GM23338 (cell line): ENCODE results near the gene PTPRF. TPM values are rescaled to one million over a fixed set of nuclear protein-coding genes. Genes with fewer than 3 reads are reported as not detected.

Experiments used
- ATAC-seq: fragments of 200-7000 bp; cut with Tn5 transposase; 3 replicates; pipeline ENCODE4 v1.9.1; 2020
- DNase-seq: peaks from one replicate; pipeline ENCODE4 v3.0.0-alpha.2; 2015; ENCODE audit warnings: low spot score
- H2AFZ ChIP-seq: fragments of 200-600 bp; sonication (generic); 2 replicates; pipeline ENCODE4 v1.8.0; 2016; ENCODE audit warnings: antibody characterized with exemption, mild to moderate bottlenecking, moderate library complexity
- H3F3A ChIP-seq: fragments of 200-600 bp; sonication (generic); replicated peaks from 2 replicates; pipeline ENCODE4 v1.8.0; 2017; ENCODE audit warnings: antibody characterized with exemption, mixed run types, low read depth
- H3K27ac ChIP-seq: fragments of 200-600 bp; sonication (generic); 2 replicates; pipeline ENCODE4 v1.6.1; 2016; ENCODE audit warnings: low read depth
- H3K27me3 ChIP-seq: fragments of 200-600 bp; sonication (generic); 2 replicates; pipeline ENCODE4 v1.8.0; 2016; ENCODE audit warnings: mild to moderate bottlenecking, mixed run types, moderate library complexity; ENCODE audit not compliant: insufficient read depth
- H3K36me3 ChIP-seq: fragments of 200-600 bp; sonication (generic); 2 replicates; pipeline ENCODE4 v1.8.0; 2016; ENCODE audit warnings: mild to moderate bottlenecking; ENCODE audit not compliant: insufficient read depth
- H3K4me1 ChIP-seq: fragments of 200-600 bp; sonication (generic); 2 replicates; pipeline ENCODE4 v1.8.0; 2016; ENCODE audit warnings: mild to moderate bottlenecking, moderate library complexity; ENCODE audit not compliant: insufficient read depth
- H3K4me2 ChIP-seq: fragments of 200-600 bp; sonication (generic); 2 replicates; pipeline ENCODE4 v1.7.1; 2017; ENCODE audit warnings: mixed run types
- H3K4me3 ChIP-seq: fragments of 200-600 bp; sonication (generic); 2 replicates; pipeline ENCODE4 v1.6.1; 2016; ENCODE audit warnings: mixed run types
- H3K79me2 ChIP-seq: fragments of 200-600 bp; sonication (generic); replicated peaks from 2 replicates; pipeline ENCODE4 v1.8.0; 2017; ENCODE audit warnings: mild to moderate bottlenecking; ENCODE audit not compliant: insufficient read depth
- H3K9me2 ChIP-seq: fragments of 200-600 bp; sonication (generic); 2 replicates; pipeline ENCODE4 v1.8.0; 2017; ENCODE audit not compliant: insufficient read depth
- H4K20me1 ChIP-seq: fragments of 200-600 bp; sonication (generic); replicated peaks from 2 replicates; pipeline ENCODE4 v1.8.0; 2017; ENCODE audit warnings: mild to moderate bottlenecking; ENCODE audit not compliant: insufficient read depth
- H3K27ac Mint-ChIP-seq: 2 replicates; pipeline ENCODE4 v1.8.0; 2020; ENCODE audit warnings: inconsistent platforms, mild to moderate bottlenecking, moderate library complexity, mixed read lengths
- H3K27me3 Mint-ChIP-seq: 3 replicates; pipeline ENCODE4 v1.8.0; 2022; ENCODE audit warnings: low read depth, mild to moderate bottlenecking, moderate library complexity, mixed read lengths, inconsistent platforms; ENCODE audit not compliant: insufficient read depth, poor library complexity
- H3K36me3 Mint-ChIP-seq: 3 replicates; pipeline ENCODE4 v1.8.0; 2021; ENCODE audit warnings: low read depth, mild to moderate bottlenecking, inconsistent platforms, moderate library complexity, mixed read lengths
- H3K4me1 Mint-ChIP-seq: 3 replicates; pipeline ENCODE4 v1.8.0; 2020; ENCODE audit warnings: mild to moderate bottlenecking, inconsistent platforms, mixed read lengths
- H3K4me3 Mint-ChIP-seq: 3 replicates; pipeline ENCODE4 v1.8.0; 2021; ENCODE audit warnings: moderate library complexity, mild to moderate bottlenecking, inconsistent platforms, mixed read lengths
- H3K9me3 Mint-ChIP-seq: 3 replicates; pipeline ENCODE4 v1.8.0; 2020; ENCODE audit warnings: moderate library complexity, mild to moderate bottlenecking, inconsistent platforms, mixed read lengths
- CREB1 ChIP-seq: fragments of 250-450 bp; sonication (Bioruptor Pico); IDR thresholded peaks from 2 replicates; pipeline ENCODE4 v1.5.0; 2020; ENCODE audit warnings: low read depth, mild to moderate bottlenecking, moderate library complexity
- EZH2 ChIP-seq: fragments of 200-600 bp; sonication (generic); IDR thresholded peaks from one replicate; pipeline ENCODE4 v1.8.0; 2017; ENCODE audit warnings: antibody characterized with exemption, mild to moderate bottlenecking, low read depth; ENCODE audit not compliant: unreplicated experiment
- EZH2phosphoT487 ChIP-seq: fragments of 200-600 bp; sonication (generic); IDR thresholded peaks from one replicate; pipeline ENCODE4 v1.8.1; 2018; ENCODE audit warnings: antibody characterized with exemption; ENCODE audit not compliant: unreplicated experiment
- JUNB ChIP-seq: IDR thresholded peaks from one replicate; pipeline ENCODE4 v1.6.1; 2016; ENCODE audit warnings: antibody characterized with exemption; ENCODE audit not compliant: unreplicated experiment
- NANOG ChIP-seq: IDR thresholded peaks from 2 replicates; pipeline ENCODE4 v1.6.1; 2016; ENCODE audit warnings: antibody characterized with exemption, borderline replicate concordance
- POLR2AphosphoS5 ChIP-seq: IDR thresholded peaks from 2 replicates; pipeline ENCODE4 v1.6.1; 2016; ENCODE audit warnings: antibody characterized with exemption, low read depth
- STAT1 ChIP-seq: IDR thresholded peaks from one replicate; pipeline ENCODE4 v1.6.1; 2016; ENCODE audit warnings: antibody characterized with exemption; ENCODE audit not compliant: unreplicated experiment
- ZNF114 ChIP-seq: fragments of 250-450 bp; sonication (Bioruptor Pico); IDR thresholded peaks from 2 replicates; pipeline ENCODE4 v1.5.0; 2020; ENCODE audit warnings: mild to moderate bottlenecking, moderate library complexity
- ZNF331 ChIP-seq: fragments of 250-450 bp; sonication (Bioruptor Pico); IDR thresholded peaks from 2 replicates; pipeline ENCODE4 v1.5.0; 2020; ENCODE audit warnings: low read depth, mild to moderate bottlenecking, moderate library complexity
- polyA plus RNA-seq: library from polyadenylated mRNA; unstranded; fragments of >200 nt; fragmentation: Nextera tagmentation; extraction: Ambion mirVana; gene quantifications from 2 replicates; pipeline ENCODE4 v1.2.1, GENCODE V29; 2016
- total RNA-seq: library from RNA; depleted of rRNA; stranded (reverse); fragments of >200 nt; shearing (Covaris generic); gene quantifications from 2 replicates; pipeline ENCODE4 v1.2.3, GENCODE V29; 2014
- TF ChIP-seq, protein P1 (sequence below): IDR thresholded peaks from 2 replicates; pipeline ENCODE4 v1.6.1; 2016; ENCODE audit warnings: antibody characterized with exemption
- TF ChIP-seq, protein P2 (sequence below), 2 experiments: fragments of 200-600 bp in 1 of 2; sonication (generic) in 1 of 2; conservative IDR thresholded peaks; 2 replicates each; pipeline versions ENCODE4 v1.5.1 to v1.6.1; 2016 to 2017; ENCODE audit warnings: antibody characterized with exemption in 2 of 2, low read depth in 2 of 2, mild to moderate bottlenecking in 2 of 2, moderate library complexity in 1 of 2
- TF ChIP-seq, protein P3 (sequence below): fragments of 250-450 bp; sonication (Bioruptor Pico); IDR thresholded peaks from 2 replicates; pipeline ENCODE4 v1.5.0; 2020; ENCODE audit warnings: mild to moderate bottlenecking, moderate library complexity
- TF ChIP-seq, protein P4 (sequence below): IDR thresholded peaks from one replicate; pipeline ENCODE4 v1.6.1; 2018; ENCODE audit warnings: antibody characterized with exemption; ENCODE audit not compliant: unreplicated experiment

Gene PTPRF
- total and polyA plus RNA-seq, 2 experiments from 2014 or later: 52.4 to 173 TPM

DNA sequence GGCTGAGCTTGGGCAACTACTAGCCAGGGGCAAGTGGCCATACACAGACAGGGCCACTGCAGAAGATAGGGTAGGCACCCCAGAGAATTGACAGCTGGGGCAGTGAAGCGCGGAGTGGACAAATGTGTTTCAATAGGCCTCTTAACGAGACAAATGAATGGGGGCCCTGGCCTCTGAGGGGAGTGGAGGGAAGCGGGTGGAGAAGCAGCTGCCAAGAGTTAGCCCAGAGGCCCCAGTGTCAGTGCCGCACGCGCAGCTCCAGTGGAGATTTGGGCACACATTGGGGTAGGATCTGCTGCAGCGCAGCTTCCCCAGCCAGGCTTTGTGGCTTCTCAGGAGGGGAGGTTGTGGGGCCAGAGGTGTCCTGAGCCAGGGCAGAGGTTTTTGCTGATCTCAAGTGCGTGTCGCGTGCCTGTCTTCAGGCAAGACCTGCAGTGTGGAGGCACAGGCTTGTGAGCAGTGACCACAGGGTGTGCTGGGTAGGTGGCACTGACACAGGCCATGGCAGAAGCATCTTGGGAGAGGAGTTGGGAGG lies 16.9 kb downstream of the PTPRF start:
- peak overlapping the region; percentile 18; the same call in 1 of the 3 replicates for H3K4me3 Mint-ChIP-seq
- DNase-seq: no peak

More for the DNA sequence above, 16.9 kb downstream of the PTPRF start:
- H4K20me1 ChIP-seq: peaks cover 13% of the 10 kb centered on the region
- Mint-ChIP-seq H3K9me3 (no peaks in the 10 kb centered on the region; the same call in 2 of the 3 replicates), H3K27me3 (peaks cover 19% of the 10 kb centered on the region), H3K27ac (peak overlapping the region; percentile 82), H3K36me3 (peaks cover 33% of the 10 kb centered on the region), H3K4me1 (peaks cover 83% of the 10 kb centered on the region)
- H3K36me3 ChIP-seq: peaks cover 5% of the 10 kb centered on the region; the same call in 1 of the 2 replicates
- no peak overlapping the region for H3K27ac ChIP-seq
- peaks cover 52% of the 10 kb centered on the region for H3K79me2 ChIP-seq
- no peaks in the 10 kb centered on the region for H3K9me2 ChIP-seq
- ATAC-seq: no peak
- TF ChIP-seq, protein P1, sequence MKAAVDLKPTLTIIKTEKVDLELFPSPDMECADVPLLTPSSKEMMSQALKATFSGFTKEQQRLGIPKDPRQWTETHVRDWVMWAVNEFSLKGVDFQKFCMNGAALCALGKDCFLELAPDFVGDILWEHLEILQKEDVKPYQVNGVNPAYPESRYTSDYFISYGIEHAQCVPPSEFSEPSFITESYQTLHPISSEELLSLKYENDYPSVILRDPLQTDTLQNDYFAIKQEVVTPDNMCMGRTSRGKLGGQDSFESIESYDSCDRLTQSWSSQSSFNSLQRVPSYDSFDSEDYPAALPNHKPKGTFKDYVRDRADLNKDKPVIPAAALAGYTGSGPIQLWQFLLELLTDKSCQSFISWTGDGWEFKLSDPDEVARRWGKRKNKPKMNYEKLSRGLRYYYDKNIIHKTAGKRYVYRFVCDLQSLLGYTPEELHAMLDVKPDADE: no peak
- TF ChIP-seq POLR2AphosphoS5 (no peak), NANOG (no peak), CREB1 (CRISPR knock-in tag) (no peak), STAT1 (no peak), JUNB (no peak), EZH2phosphoT487 (no peak), ZNF331 (CRISPR knock-in tag) (no peak), ZNF114 (CRISPR knock-in tag) (no peak), EZH2 (no peak)
- TF ChIP-seq, protein P2, sequence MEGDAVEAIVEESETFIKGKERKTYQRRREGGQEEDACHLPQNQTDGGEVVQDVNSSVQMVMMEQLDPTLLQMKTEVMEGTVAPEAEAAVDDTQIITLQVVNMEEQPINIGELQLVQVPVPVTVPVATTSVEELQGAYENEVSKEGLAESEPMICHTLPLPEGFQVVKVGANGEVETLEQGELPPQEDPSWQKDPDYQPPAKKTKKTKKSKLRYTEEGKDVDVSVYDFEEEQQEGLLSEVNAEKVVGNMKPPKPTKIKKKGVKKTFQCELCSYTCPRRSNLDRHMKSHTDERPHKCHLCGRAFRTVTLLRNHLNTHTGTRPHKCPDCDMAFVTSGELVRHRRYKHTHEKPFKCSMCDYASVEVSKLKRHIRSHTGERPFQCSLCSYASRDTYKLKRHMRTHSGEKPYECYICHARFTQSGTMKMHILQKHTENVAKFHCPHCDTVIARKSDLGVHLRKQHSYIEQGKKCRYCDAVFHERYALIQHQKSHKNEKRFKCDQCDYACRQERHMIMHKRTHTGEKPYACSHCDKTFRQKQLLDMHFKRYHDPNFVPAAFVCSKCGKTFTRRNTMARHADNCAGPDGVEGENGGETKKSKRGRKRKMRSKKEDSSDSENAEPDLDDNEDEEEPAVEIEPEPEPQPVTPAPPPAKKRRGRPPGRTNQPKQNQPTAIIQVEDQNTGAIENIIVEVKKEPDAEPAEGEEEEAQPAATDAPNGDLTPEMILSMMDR (conservative IDR thresholded peaks at IDR 0.05; ENCODE audit: low read depth in 2 of 2): no peak
- TF ChIP-seq, protein P3, sequence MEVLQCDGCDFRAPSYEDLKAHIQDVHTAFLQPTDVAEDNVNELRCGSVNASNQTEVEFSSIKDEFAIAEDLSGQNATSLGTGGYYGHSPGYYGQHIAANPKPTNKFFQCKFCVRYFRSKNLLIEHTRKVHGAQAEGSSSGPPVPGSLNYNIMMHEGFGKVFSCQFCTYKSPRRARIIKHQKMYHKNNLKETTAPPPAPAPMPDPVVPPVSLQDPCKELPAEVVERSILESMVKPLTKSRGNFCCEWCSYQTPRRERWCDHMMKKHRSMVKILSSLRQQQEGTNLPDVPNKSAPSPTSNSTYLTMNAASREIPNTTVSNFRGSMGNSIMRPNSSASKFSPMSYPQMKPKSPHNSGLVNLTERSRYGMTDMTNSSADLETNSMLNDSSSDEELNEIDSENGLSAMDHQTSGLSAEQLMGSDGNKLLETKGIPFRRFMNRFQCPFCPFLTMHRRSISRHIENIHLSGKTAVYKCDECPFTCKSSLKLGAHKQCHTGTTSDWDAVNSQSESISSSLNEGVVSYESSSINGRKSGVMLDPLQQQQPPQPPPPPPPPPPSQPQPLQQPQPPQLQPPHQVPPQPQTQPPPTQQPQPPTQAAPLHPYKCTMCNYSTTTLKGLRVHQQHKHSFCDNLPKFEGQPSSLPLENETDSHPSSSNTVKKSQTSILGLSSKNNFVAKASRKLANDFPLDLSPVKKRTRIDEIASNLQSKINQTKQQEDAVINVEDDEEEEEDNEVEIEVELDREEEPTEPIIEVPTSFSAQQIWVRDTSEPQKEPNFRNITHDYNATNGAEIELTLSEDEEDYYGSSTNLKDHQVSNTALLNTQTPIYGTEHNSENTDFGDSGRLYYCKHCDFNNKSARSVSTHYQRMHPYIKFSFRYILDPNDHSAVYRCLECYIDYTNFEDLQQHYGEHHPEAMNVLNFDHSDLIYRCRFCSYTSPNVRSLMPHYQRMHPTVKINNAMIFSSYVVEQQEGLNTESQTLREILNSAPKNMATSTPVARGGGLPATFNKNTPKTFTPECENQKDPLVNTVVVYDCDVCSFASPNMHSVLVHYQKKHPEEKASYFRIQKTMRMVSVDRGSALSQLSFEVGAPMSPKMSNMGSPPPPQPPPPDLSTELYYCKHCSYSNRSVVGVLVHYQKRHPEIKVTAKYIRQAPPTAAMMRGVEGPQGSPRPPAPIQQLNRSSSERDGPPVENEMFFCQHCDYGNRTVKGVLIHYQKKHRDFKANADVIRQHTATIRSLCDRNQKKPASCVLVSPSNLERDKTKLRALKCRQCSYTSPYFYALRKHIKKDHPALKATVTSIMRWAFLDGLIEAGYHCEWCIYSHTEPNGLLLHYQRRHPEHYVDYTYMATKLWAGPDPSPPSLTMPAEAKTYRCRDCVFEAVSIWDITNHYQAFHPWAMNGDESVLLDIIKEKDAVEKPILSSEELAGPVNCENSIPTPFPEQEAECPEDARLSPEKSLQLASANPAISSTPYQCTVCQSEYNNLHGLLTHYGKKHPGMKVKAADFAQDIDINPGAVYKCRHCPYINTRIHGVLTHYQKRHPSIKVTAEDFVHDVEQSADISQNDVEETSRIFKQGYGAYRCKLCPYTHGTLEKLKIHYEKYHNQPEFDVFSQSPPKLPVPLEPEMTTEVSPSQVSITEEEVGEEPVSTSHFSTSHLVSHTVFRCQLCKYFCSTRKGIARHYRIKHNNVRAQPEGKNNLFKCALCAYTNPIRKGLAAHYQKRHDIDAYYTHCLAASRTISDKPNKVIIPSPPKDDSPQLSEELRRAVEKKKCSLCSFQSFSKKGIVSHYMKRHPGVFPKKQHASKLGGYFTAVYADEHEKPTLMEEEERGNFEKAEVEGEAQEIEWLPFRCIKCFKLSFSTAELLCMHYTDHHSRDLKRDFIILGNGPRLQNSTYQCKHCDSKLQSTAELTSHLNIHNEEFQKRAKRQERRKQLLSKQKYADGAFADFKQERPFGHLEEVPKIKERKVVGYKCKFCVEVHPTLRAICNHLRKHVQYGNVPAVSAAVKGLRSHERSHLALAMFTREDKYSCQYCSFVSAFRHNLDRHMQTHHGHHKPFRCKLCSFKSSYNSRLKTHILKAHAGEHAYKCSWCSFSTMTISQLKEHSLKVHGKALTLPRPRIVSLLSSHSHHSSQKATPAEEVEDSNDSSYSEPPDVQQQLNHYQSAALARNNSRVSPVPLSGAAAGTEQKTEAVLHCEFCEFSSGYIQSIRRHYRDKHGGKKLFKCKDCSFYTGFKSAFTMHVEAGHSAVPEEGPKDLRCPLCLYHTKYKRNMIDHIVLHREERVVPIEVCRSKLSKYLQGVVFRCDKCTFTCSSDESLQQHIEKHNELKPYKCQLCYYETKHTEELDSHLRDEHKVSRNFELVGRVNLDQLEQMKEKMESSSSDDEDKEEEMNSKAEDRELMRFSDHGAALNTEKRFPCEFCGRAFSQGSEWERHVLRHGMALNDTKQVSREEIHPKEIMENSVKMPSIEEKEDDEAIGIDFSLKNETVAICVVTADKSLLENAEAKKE (CRISPR knock-in tag): no peak
- TF ChIP-seq, protein P4, sequence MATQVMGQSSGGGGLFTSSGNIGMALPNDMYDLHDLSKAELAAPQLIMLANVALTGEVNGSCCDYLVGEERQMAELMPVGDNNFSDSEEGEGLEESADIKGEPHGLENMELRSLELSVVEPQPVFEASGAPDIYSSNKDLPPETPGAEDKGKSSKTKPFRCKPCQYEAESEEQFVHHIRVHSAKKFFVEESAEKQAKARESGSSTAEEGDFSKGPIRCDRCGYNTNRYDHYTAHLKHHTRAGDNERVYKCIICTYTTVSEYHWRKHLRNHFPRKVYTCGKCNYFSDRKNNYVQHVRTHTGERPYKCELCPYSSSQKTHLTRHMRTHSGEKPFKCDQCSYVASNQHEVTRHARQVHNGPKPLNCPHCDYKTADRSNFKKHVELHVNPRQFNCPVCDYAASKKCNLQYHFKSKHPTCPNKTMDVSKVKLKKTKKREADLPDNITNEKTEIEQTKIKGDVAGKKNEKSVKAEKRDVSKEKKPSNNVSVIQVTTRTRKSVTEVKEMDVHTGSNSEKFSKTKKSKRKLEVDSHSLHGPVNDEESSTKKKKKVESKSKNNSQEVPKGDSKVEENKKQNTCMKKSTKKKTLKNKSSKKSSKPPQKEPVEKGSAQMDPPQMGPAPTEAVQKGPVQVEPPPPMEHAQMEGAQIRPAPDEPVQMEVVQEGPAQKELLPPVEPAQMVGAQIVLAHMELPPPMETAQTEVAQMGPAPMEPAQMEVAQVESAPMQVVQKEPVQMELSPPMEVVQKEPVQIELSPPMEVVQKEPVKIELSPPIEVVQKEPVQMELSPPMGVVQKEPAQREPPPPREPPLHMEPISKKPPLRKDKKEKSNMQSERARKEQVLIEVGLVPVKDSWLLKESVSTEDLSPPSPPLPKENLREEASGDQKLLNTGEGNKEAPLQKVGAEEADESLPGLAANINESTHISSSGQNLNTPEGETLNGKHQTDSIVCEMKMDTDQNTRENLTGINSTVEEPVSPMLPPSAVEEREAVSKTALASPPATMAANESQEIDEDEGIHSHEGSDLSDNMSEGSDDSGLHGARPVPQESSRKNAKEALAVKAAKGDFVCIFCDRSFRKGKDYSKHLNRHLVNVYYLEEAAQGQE: no peak
- peaks cover 8% of the 10 kb centered on the region for H3F3A ChIP-seq
- no peak overlapping the region for H2AFZ ChIP-seq
- H3K4me3 ChIP-seq: no peak overlapping the region
- H3K4me2 ChIP-seq: peak overlapping the region; percentile 32; the same call in 1 of the 2 replicates
- peaks cover 70% of the 10 kb centered on the region for H3K4me1 ChIP-seq
- H3K27me3 ChIP-seq: no peaks in the 10 kb centered on the region
